Measurements from ENCODE around the gene SLC16A12. TPM values are rescaled to one million over a fixed set of nuclear protein-coding genes. Genes with fewer than 3 reads are reported as not detected.

SLC16A12 gene
- total RNA-seq, 1 experiment from 2014 or later: 0.77 TPM

DNA sequence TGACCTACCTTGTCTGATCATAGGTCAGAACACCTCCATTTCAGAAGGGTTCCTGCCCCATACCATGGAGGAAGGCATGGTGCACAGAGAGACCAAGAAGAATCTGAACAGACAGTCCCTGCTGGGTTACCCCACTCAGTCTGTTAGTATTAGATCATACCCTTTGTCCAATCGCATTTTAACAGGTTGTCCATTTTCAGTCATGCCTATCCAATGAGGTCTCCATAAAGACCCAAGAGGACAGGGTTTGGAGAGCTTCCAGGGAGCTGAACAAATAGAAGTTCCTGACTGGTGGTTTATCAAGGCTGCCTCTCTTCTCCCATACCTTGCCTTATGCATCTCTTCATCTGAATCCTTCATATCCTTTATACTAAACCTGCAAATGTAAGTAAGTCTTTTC is 21.2 kb upstream of the SLC16A12 start:
- Histone ChIP-seq H3K9me3 (ENCODE audit: control insufficient read depth, low read depth, low read length) (no peaks in the 10 kb centered on the region), H3K4ac (ENCODE audit: low read depth, low read length) (no peak overlapping the region), H4K20me1 (ENCODE audit: control insufficient read depth, insufficient read depth, insufficient read length) (no peaks in the 10 kb centered on the region), H2BK15ac (ENCODE audit: low read depth, low read length) (no peak overlapping the region), H4K5ac (ENCODE audit: insufficient read length, low read depth, low read length) (no peak overlapping the region), H3K56ac (ENCODE audit: insufficient read length, low read depth, low read length) (no peak overlapping the region), H3K27ac (ENCODE audit: insufficient read length, low read depth, low read length) (no peak overlapping the region), H3K14ac (ENCODE audit: insufficient read depth, low read length) (no peak overlapping the region), H2AFZ (ENCODE audit: low read length) (no peak overlapping the region), H2BK20ac (ENCODE audit: low read depth, low read length, poor library complexity, severe bottlenecking) (no peak overlapping the region), H2AK5ac (ENCODE audit: insufficient read length, low read length) (no peak overlapping the region), H3K4me2 (ENCODE audit: insufficient read depth, insufficient read length, low read length) (no peak overlapping the region), H3K4me1 (ENCODE audit: insufficient read depth, low read length) (peaks cover 2% of the 10 kb centered on the region; the same call in 1 of the 2 replicates), H3K27me3 (ENCODE audit: insufficient read depth, low read length) (no peaks in the 10 kb centered on the region), H3T11ph (ENCODE audit: low read length) (no peak overlapping the region), H2BK120ac (ENCODE audit: low read depth, low read length, poor library complexity, severe bottlenecking) (no peak overlapping the region), H3K23me2 (ENCODE audit: insufficient read length, low read depth, low read length, poor library complexity, severe bottlenecking) (no peaks in the 10 kb centered on the region), H2BK5ac (ENCODE audit: insufficient read length, low read length) (no peak overlapping the region), H3K18ac (ENCODE audit: insufficient read length, low read depth, low read length) (no peak overlapping the region), H3K79me2 (ENCODE audit: insufficient read depth, low read length) (no peaks in the 10 kb centered on the region), H3K23ac (ENCODE audit: insufficient read length, low read depth, low read length) (no peak overlapping the region), H3K9ac (ENCODE audit: extremely low read depth, insufficient read length, low read length) (no peak overlapping the region), H4K91ac (ENCODE audit: insufficient read length, low read depth, low read length) (no peak overlapping the region), H2BK12ac (ENCODE audit: insufficient read length, low read depth, low read length) (peak overlapping the region; percentile 23), H4K8ac (replicated peaks; ENCODE audit: insufficient read length, low read depth, low read length) (no peak overlapping the region), H3K79me1 (ENCODE audit: insufficient read depth, low read depth, low read length, poor library complexity, severe bottlenecking) (no peaks in the 10 kb centered on the region)
- Mint-ChIP-seq H3K4me3 (no peak overlapping the region), H3K27me3 (ENCODE audit: low read depth) (no peaks in the 10 kb centered on the region), H3K4me1 (peaks cover 10 to 20% of the 10 kb centered on the region in 2 experiments), H3K9me3 (peaks cover 1 to 2% of the 10 kb centered on the region in 2 experiments; a peak in 3 of 5 replicates), H3K36me3 (ENCODE audit: insufficient read depth in 1 of 3, low read depth in 3 of 3) (peaks cover 0 to 10% (median 4%) of the 10 kb centered on the region in 3 experiments; a peak in 4 of 7 replicates), H3K27ac (peak overlapping the region in 1 of 3 experiments; percentile 13; a peak in 1 of 7 replicates)
- WGBS (ENCODE audit: extremely low coverage, insufficient read length, low lambda C conversion rate): no CpG with 5 or more reads among the region's 1 CpG
- no peak for TF ChIP-seq CTCF (conservative IDR thresholded peaks at IDR 0.05)
- DNase-seq: no peak

All from H9 (cell line).